Measurements from ENCODE around the gene TRAF2. TPM values are rescaled to one million over a fixed set of nuclear protein-coding genes. Genes with fewer than 3 reads are reported as not detected.
"Not testable (repeated sequence)": the region's sequence is repeated elsewhere in the genome, so short reads cannot be mapped to it uniquely, and the experiment has no call there.

Gene TRAF2
- total RNA-seq, 2 donors from 2014 or later: 23.7 to 25.3 TPM

- intact Hi-C loops (cut with DNase I, micrococcal nuclease); ATAC-seq: not testable (repeated sequence)
- peak in 1 of 2 donors; percentile 23 for DNase-seq
These were observed 19.4 kb upstream of the TRAF2 start for GRCh38 chr9:136866898-136867421.

GRCh38 chr9:136867480-136867879 lies 18.8 kb upstream of the TRAF2 start:
- intact Hi-C loops (cut with DNase I, micrococcal nuclease): no loop called here
- DNase-seq (peak in 1 of 2 donors; percentile 18), ATAC-seq (no peak)

GRCh38 chr9:136867917-136868316 lies 18.4 kb upstream of the TRAF2 start:
- intact Hi-C loops (cut with DNase I, micrococcal nuclease): no loop called here
- DNase-seq (peak in 1 of 2 donors; percentile 10), ATAC-seq (no peak)

GRCh38 chr9:136868644-136869043 lies 17.7 kb upstream of the TRAF2 start:
- intact Hi-C loops (cut with DNase I, micrococcal nuclease): no loop called here
- DNase-seq (peak in 1 of 2 donors; percentile 22), ATAC-seq (no peak)

GRCh38 chr9:136869611-136870010 lies 16.7 kb upstream of the TRAF2 start:
- ATAC-seq; DNase-seq; intact Hi-C loops (cut with DNase I, micrococcal nuclease): not testable (repeated sequence)

- DNase-seq (no peak), ATAC-seq (no peak)
- intact Hi-C loops (cut with DNase I, micrococcal nuclease): no loop called here
These were observed 11.2 kb upstream of the TRAF2 start for GRCh38 chr9:136875155-136875554.

- ATAC-seq (no peak), DNase-seq (no peak)
- intact Hi-C loops (cut with DNase I, micrococcal nuclease): no loop called here
These were observed 9.8 kb upstream of the TRAF2 start for GRCh38 chr9:136876476-136876875.

- DNase-seq: peak in 1 of 2 donors; percentile 20
- intact Hi-C loops (cut with DNase I, micrococcal nuclease): no loop called here
- ATAC-seq: no peak
These were observed 5.7 kb upstream of the TRAF2 start for GRCh38 chr9:136880651-136881050.

GRCh38 chr9:136881691-136882108 lies 4.6 kb upstream of the TRAF2 start:
- intact Hi-C loops (cut with DNase I, micrococcal nuclease): no loop called here
- peak; percentile 41 for ATAC-seq
- DNase-seq: peak; percentile 54 to 74

- DNase-seq: peak; percentile 54 to 76
- peak; percentile 33 for ATAC-seq
- intact Hi-C loops (cut with DNase I, micrococcal nuclease): no loop called here
These were observed 4.0 kb upstream of the TRAF2 start for GRCh38 chr9:136882109-136882946.

GRCh38 chr9:136882947-136883283 lies 3.4 kb upstream of the TRAF2 start:
- ATAC-seq: not testable (repeated sequence)

GRCh38 chr9:136883670-136884069 lies 2.6 kb upstream of the TRAF2 start:
- intact Hi-C loops (cut with DNase I, micrococcal nuclease); ATAC-seq: not testable (repeated sequence)
- DNase-seq: peak in 1 of 2 donors; percentile 17

More at GRCh38 chr9:136882947-136883283, 3.4 kb upstream of the TRAF2 start:
- intact Hi-C loops (cut with DNase I, micrococcal nuclease); DNase-seq: not testable (repeated sequence)

- intact Hi-C loops (cut with DNase I, micrococcal nuclease): no loop called here
- DNase-seq (peak in 1 of 2 donors; percentile 56), ATAC-seq (peak; percentile 50)
These were observed 588 bp downstream of the TRAF2 start for GRCh38 chr9:136886610-136887597.

GRCh38 chr9:136888454-136888853 lies 2.1 kb downstream of the TRAF2 start:
- DNase-seq (no peak), ATAC-seq (no peak)
- intact Hi-C loops (cut with DNase I, micrococcal nuclease): no loop called here

- no peak for DNase-seq
- intact Hi-C loops (cut with DNase I, micrococcal nuclease): no loop called here
- no peak for ATAC-seq
These were observed 3.5 kb downstream of the TRAF2 start for GRCh38 chr9:136889858-136890257.

GRCh38 chr9:136890661-136891060 lies 4.3 kb downstream of the TRAF2 start:
- DNase-seq (no peak), ATAC-seq (no peak)
- intact Hi-C loops (cut with DNase I, micrococcal nuclease): no loop called here

- ATAC-seq (no peak), DNase-seq (no peak)
These were observed 9.7 kb downstream of the TRAF2 start for GRCh38 chr9:136896027-136896426.

GRCh38 chr9:136898483-136899100 lies 12.3 kb downstream of the TRAF2 start:
- DNase-seq (no peak), ATAC-seq (no peak)
- intact Hi-C loops (cut with DNase I, micrococcal nuclease): no loop called here

More at GRCh38 chr9:136896027-136896426, 9.7 kb downstream of the TRAF2 start:
- intact Hi-C loops (cut with DNase I, micrococcal nuclease): no loop called here

GRCh38 chr9:136899196-136899595 lies 12.9 kb downstream of the TRAF2 start:
- ATAC-seq (peak; percentile 43), DNase-seq (peak; percentile 72 to 83)
- intact Hi-C loops (cut with DNase I, micrococcal nuclease): no loop called here
